ENCODE data around the gene COL18A1. TPM values are rescaled to one million over a fixed set of nuclear protein-coding genes. Genes with fewer than 3 reads are reported as not detected.

Gene COL18A1
- polyA plus RNA-seq, 2 of the 4 experiments (the other 2 are of a cell fraction): 17.3 to 88.4 TPM

- CTCF ChIA-PET: no interaction called here
- H3K4me3 ChIP-seq: no peak overlapping the region
- ATAC-seq (no peak), FAIRE-seq (no peak), DNase-seq (ENCODE audit: low read depth in 1 of 2, low spot score in 1 of 2) (no peak)
- H3K4me1 ChIP-seq: no peaks in the 10 kb centered on the region; the same call in 2 of the 3 replicates
- no peak overlapping the region for H3K27ac ChIP-seq
- no peaks in the 10 kb centered on the region for H3K9me3 ChIP-seq
- POLR2A ChIA-PET: no interaction called here
- 90% methylated on average over 15 of the region's 29 CpGs for WGBS (ENCODE audit: missing lambda C conversion rate)
- TF ChIP-seq MAX (IDR thresholded peaks at IDR 0.05) (no peak), GATA3 (IDR thresholded peaks at IDR 0.05; ENCODE audit: borderline replicate concordance) (no peak), MYC (IDR thresholded peaks at IDR 0.05; ENCODE audit: borderline replicate concordance, low read length) (no peak), FOSL2 (IDR thresholded peaks at IDR 0.05) (no peak), FOSL2 (CRISPR knock-in tag; IDR thresholded peaks at IDR 0.05) (no peak), HOXB13 (CRISPR knock-in tag; IDR thresholded peaks at IDR 0.05; ENCODE audit: low read depth) (no peak), KDM5A (IDR thresholded peaks at IDR 0.05) (no peak), HDAC2 (IDR thresholded peaks at IDR 0.05) (no peak), TP53 (CRISPR knock-in tag; IDR thresholded peaks at IDR 0.05) (no peak), ZC3H11A (IDR thresholded peaks at IDR 0.05) (no peak), RCOR1 (IDR thresholded peaks at IDR 0.05; ENCODE audit: low read depth, low read length) (no peak), EP300 (IDR thresholded peaks at IDR 0.05) (no peak), PHF8 (IDR thresholded peaks at IDR 0.05; ENCODE audit: borderline replicate concordance, low read depth) (no peak), ATOH8 (CRISPR knock-in tag; IDR thresholded peaks at IDR 0.05; ENCODE audit: low read depth) (no peak), RAD21 (conservative IDR thresholded peaks at IDR 0.05 in 1 of 2, IDR thresholded peaks at IDR 0.05 in 1 of 2) (no peak), HOXB5 (CRISPR knock-in tag; IDR thresholded peaks at IDR 0.05) (no peak), MAZ (IDR thresholded peaks at IDR 0.05; ENCODE audit: borderline replicate concordance, low read depth, low read length) (no peak), FOXS1 (CRISPR knock-in tag; IDR thresholded peaks at IDR 0.05) (no peak), BCL3 (IDR thresholded peaks at IDR 0.05) (no peak)
- H3K4me2 ChIP-seq: no peak overlapping the region
Measured at GRCh38 chr21:45486443-45487160, 81.6 kb downstream of the COL18A1 start.

- FAIRE-seq (no peak), DNase-seq (ENCODE audit: low read depth in 1 of 2, low spot score in 1 of 2) (no peak), ATAC-seq (no peak)
- no peak overlapping the region for H3K27ac ChIP-seq
- TF ChIP-seq PHF8 (IDR thresholded peaks at IDR 0.05; ENCODE audit: borderline replicate concordance, low read depth): no peak
- H3K4me1 ChIP-seq: no peaks in the 10 kb centered on the region; the same call in 2 of the 3 replicates
- no peak overlapping the region for H3K4me3 ChIP-seq
- CTCF ChIA-PET: no interaction called here
- no peak overlapping the region for H3K4me2 ChIP-seq
- WGBS (ENCODE audit: missing lambda C conversion rate): 93% methylated on average over 9 of the region's 33 CpGs
- POLR2A ChIA-PET: no interaction called here
- H3K9me3 ChIP-seq: no peaks in the 10 kb centered on the region
Measured at GRCh38 chr21:45487161-45487806, 82.3 kb downstream of the COL18A1 start.

- no peak for DNase-seq (ENCODE audit: low read depth in 1 of 2, low spot score in 1 of 2)
- Histone ChIP-seq H3K4me2 (no peak overlapping the region), H3K4me3 (no peak overlapping the region), H3K27ac (no peak overlapping the region), H3K4me1 (no peaks in the 10 kb centered on the region; the same call in 2 of the 3 replicates), H3K9me3 (no peaks in the 10 kb centered on the region)
- FAIRE-seq: no peak
- WGBS (ENCODE audit: missing lambda C conversion rate): 86% methylated on average over 17 of the region's 18 CpGs
- POLR2A ChIA-PET: no interaction called here
- no peak for ATAC-seq
- TF ChIP-seq NR3C1 (IDR thresholded peaks at IDR 0.05) (no peak), TFCP2L1 (CRISPR knock-in tag; IDR thresholded peaks at IDR 0.05) (no peak), ZC3H11A (IDR thresholded peaks at IDR 0.05) (no peak), ZSCAN20 (CRISPR knock-in tag; IDR thresholded peaks at IDR 0.05) (no peak)
- CTCF ChIA-PET: no interaction called here
Measured at GRCh38 chr21:45487891-45488600, 83.1 kb downstream of the COL18A1 start.

Data from A549 (cell line).